ENCODE data around the gene CFAP157.

CFAP157 gene

GRCh38 chr9:127714951-127715469 lies 8.2 kb downstream of the CFAP157 start:
- in situ Hi-C loops (cut with MboI; ENCODE audit: low sequenced_read_pairs): no loop called here

GRCh38 chr9:127715470-127716337 lies 8.9 kb downstream of the CFAP157 start, which contains the start of the genes PTRH1 and TTC16:
Gene PTRH1 (minus strand): TSS chr9:127715663. CDS start chr9:127715639, 24 bp downstream.
Gene TTC16 (plus strand): TSS chr9:127716079. CDS start chr9:127716146, 67 bp downstream.
- in situ Hi-C loops (cut with MboI; ENCODE audit: low sequenced_read_pairs): no loop called here

- in situ Hi-C loops (cut with MboI; ENCODE audit: low sequenced_read_pairs): no loop called here
Observed at GRCh38 chr9:127716412-127716811, 9.6 kb downstream of the CFAP157 start.

- in situ Hi-C loops (cut with MboI; ENCODE audit: low sequenced_read_pairs): no loop called here
Observed at GRCh38 chr9:127717766-127718165, 11.0 kb downstream of the CFAP157 start.

GRCh38 chr9:127720031-127720864 lies 13.5 kb downstream of the CFAP157 start:
- in situ Hi-C loops (cut with MboI; ENCODE audit: low sequenced_read_pairs): no loop called here

- in situ Hi-C loops (cut with MboI; ENCODE audit: low sequenced_read_pairs): no loop called here
Observed at GRCh38 chr9:127720865-127721227, 14.1 kb downstream of the CFAP157 start.

GRCh38 chr9:127721391-127721821 lies 14.6 kb downstream of the CFAP157 start:
- in situ Hi-C loops (cut with MboI; ENCODE audit: low sequenced_read_pairs): no loop called here

- in situ Hi-C loops (cut with MboI; ENCODE audit: low sequenced_read_pairs): no loop called here
Observed at GRCh38 chr9:127722055-127722745, 15.4 kb downstream of the CFAP157 start.

GRCh38 chr9:127723013-127723412 lies 16.2 kb downstream of the CFAP157 start:
- in situ Hi-C loops (cut with MboI; ENCODE audit: low sequenced_read_pairs): no loop called here

GRCh38 chr9:127723444-127723843 lies 16.7 kb downstream of the CFAP157 start:
- in situ Hi-C loops (cut with MboI; ENCODE audit: low sequenced_read_pairs): no loop called here

GRCh38 chr9:127724012-127724411 lies 17.2 kb downstream of the CFAP157 start:
- in situ Hi-C loops (cut with MboI; ENCODE audit: low sequenced_read_pairs): no loop called here

- in situ Hi-C loops (cut with MboI; ENCODE audit: low sequenced_read_pairs): no loop called here
Observed at GRCh38 chr9:127726871-127727270, 20.1 kb downstream of the CFAP157 start.

- in situ Hi-C loops (cut with MboI; ENCODE audit: low sequenced_read_pairs): no loop called here
Observed at GRCh38 chr9:127728808-127729207, 22.0 kb downstream of the CFAP157 start.

- in situ Hi-C loops (cut with MboI; ENCODE audit: low sequenced_read_pairs): no loop called here
Observed at GRCh38 chr9:127729522-127730256, 22.9 kb downstream of the CFAP157 start.

- in situ Hi-C loops (cut with MboI; ENCODE audit: low sequenced_read_pairs): no loop called here
Observed at GRCh38 chr9:127730262-127730661, 23.5 kb downstream of the CFAP157 start.

GRCh38 chr9:127730799-127731410 lies 24.1 kb downstream of the CFAP157 start:
- in situ Hi-C loops (cut with MboI; ENCODE audit: low sequenced_read_pairs): no loop called here

- in situ Hi-C loops (cut with MboI; ENCODE audit: low sequenced_read_pairs): no loop called here
Observed at GRCh38 chr9:127731938-127732337, 25.1 kb downstream of the CFAP157 start.

GRCh38 chr9:127732444-127732843 lies 25.7 kb downstream of the CFAP157 start:
- in situ Hi-C loops (cut with MboI; ENCODE audit: low sequenced_read_pairs): no loop called here

- in situ Hi-C loops (cut with MboI; ENCODE audit: low sequenced_read_pairs): no loop called here
Observed at GRCh38 chr9:127733614-127734013, 26.8 kb downstream of the CFAP157 start.
